Measurements from ENCODE around the gene DEFB121. TPM values are rescaled to one million over a fixed set of nuclear protein-coding genes. Genes with fewer than 3 reads are reported as not detected.
"Not testable (repeated sequence)": the region's sequence is repeated elsewhere in the genome, so short reads cannot be mapped to it uniquely, and the experiment has no call there.

Gene DEFB121, protein sequence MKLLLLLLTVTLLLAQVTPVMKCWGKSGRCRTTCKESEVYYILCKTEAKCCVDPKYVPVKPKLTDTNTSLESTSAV
- polyA plus RNA-seq (2012; ENCODE audit: low read depth, missing spikeins) = not detected

DNA sequence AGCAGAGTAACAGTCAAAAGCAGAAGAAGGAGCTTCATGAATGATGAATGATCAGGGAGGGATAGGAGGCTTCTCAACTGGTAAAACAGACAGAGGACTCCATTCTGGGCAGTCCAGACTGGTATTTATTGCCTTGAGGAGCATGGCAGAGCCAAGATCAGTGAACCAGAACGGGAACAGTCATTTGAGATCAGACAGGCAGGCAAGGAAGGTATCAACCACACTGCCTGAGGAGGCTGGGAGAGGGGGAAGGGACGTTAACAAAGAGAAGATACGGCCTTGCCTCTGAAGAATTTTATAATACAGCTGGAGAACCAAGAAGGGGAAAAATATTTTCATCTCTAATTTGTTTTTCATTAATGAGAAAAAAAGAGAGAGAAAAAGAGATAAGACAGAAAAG, at the start of gene DEFB121:
DEFB121 (minus strand) TSS at position 101 of the 400 bp plus-strand sequence; CDS start at position 38, 63 bp downstream.
- FAIRE-seq (no peak), DNase-seq (ENCODE audit: insufficient read length, low spot score) (no peak)
- TF ChIP-seq POLR2AphosphoS5 (IDR thresholded peaks at IDR 0.05; ENCODE audit: low read depth, low read length) (no peak), TAF1 (IDR thresholded peaks at IDR 0.05; ENCODE audit: low read depth, low read length) (no peak), PAX5 (IDR thresholded peaks at IDR 0.05; ENCODE audit: insufficient read depth, low read length, severe bottlenecking) (no peak), SPI1 (IDR thresholded peaks at IDR 0.05; ENCODE audit: low read depth, low read length) (no peak), POU2F2 (IDR thresholded peaks at IDR 0.05; ENCODE audit: low read depth, low read length) (no peak), POLR2A (IDR thresholded peaks at IDR 0.05; ENCODE audit: low read depth, low read length) (no peak)

- FAIRE-seq = no peak
- no peak for TF ChIP-seq SPI1 (IDR thresholded peaks at IDR 0.05; ENCODE audit: low read depth, low read length)
- TF ChIP-seq POLR2AphosphoS5 (IDR thresholded peaks at IDR 0.05; ENCODE audit: low read depth, low read length) = no peak
- TF ChIP-seq POLR2A (IDR thresholded peaks at IDR 0.05; ENCODE audit: low read depth, low read length) = no peak
- no peak for TF ChIP-seq TAF1 (IDR thresholded peaks at IDR 0.05; ENCODE audit: low read depth, low read length)
- no peak for TF ChIP-seq PAX5 (IDR thresholded peaks at IDR 0.05; ENCODE audit: insufficient read depth, low read length, severe bottlenecking)
- TF ChIP-seq POU2F2 (IDR thresholded peaks at IDR 0.05; ENCODE audit: low read depth, low read length) = no peak
- no peak for DNase-seq (ENCODE audit: insufficient read length, low spot score)
Measured at GRCh38 chr20:31454361-31454760, 48.3 kb upstream of the DEFB121 start.

DNA sequence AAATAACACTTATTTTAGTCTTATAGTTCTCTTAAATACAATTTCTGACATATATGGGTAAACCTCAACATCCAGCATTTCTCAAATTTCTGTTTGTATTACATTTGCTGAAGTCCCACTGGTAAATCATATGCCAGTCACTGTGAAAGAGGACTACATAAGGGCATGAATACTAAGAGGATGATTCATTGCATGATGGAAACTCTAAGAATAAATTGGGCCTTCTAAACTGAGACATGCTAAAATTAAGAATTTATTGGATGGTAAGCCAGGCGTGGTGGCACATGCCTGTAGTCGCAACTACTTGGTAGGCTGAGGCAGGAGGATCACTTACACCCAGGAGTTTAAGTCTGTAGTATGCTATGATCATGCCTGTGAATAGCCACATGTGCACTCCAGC, 46.6 kb upstream of the DEFB121 start:
- TF ChIP-seq TAF1 (IDR thresholded peaks at IDR 0.05; ENCODE audit: low read depth, low read length) = no peak
- no peak for TF ChIP-seq POU2F2 (IDR thresholded peaks at IDR 0.05; ENCODE audit: low read depth, low read length)
- no peak for TF ChIP-seq SPI1 (IDR thresholded peaks at IDR 0.05; ENCODE audit: low read depth, low read length)
- no peak for TF ChIP-seq PAX5 (IDR thresholded peaks at IDR 0.05; ENCODE audit: insufficient read depth, low read length, severe bottlenecking)
- TF ChIP-seq POLR2A (IDR thresholded peaks at IDR 0.05; ENCODE audit: low read depth, low read length) = no peak
- no peak for TF ChIP-seq POLR2AphosphoS5 (IDR thresholded peaks at IDR 0.05; ENCODE audit: low read depth, low read length)
- DNase-seq (ENCODE audit: insufficient read length, low spot score) = no peak
- FAIRE-seq = no peak

DNA sequence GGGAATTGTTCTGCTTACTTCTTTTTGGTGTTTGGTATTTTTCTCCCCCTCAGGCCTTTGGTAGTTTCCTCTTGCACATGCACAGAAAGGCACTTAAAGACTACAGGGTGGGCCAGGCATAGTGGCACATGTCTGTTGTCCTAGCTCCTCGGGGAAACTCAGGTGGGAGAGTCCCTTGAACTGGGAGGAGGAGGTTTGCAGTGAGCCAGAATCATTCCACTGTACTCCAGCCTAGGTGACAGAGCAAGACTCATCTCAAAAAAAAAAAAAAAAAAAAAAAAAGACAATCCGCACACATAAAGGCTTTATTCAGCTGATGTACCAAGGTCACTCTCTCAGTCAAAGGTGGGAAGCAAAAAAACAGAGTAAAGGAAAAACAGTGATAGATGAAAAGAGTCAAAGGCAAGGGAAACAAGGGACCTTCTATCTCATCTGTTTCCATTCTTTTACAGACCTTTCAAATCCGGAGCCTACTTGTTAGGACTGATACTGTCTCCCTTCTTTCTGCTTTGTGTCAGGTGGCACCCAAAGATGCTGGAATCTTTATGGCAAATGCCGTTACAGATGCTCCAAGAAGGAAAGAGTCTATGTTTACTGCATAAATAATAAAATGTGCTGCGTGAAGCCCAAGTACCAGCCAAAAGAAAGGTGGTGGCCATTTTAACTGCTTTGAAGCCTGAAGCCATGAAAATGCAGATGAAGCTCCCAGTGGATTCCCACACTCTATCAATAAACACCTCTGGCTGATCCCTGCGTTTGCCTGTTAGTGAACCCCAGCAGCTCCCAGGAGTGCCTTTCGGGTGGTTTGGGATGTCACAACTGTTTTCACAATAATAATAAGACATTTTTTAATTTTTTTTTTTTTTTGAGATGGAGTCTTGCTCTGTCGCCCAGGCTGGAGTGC, 43.7 kb upstream of the DEFB121 start:
- no peak for TF ChIP-seq POLR2A (IDR thresholded peaks at IDR 0.05; ENCODE audit: low read depth, low read length)
- no peak for TF ChIP-seq SPI1 (IDR thresholded peaks at IDR 0.05; ENCODE audit: low read depth, low read length)
- no peak for TF ChIP-seq POLR2AphosphoS5 (IDR thresholded peaks at IDR 0.05; ENCODE audit: low read depth, low read length)
- TF ChIP-seq POU2F2 (IDR thresholded peaks at IDR 0.05; ENCODE audit: low read depth, low read length) = no peak
- TF ChIP-seq PAX5 (IDR thresholded peaks at IDR 0.05; ENCODE audit: insufficient read depth, low read length, severe bottlenecking) = no peak
- TF ChIP-seq TAF1 (IDR thresholded peaks at IDR 0.05; ENCODE audit: low read depth, low read length) = no peak
- DNase-seq (ENCODE audit: insufficient read length, low spot score) (no peak), FAIRE-seq (no peak)

DNA sequence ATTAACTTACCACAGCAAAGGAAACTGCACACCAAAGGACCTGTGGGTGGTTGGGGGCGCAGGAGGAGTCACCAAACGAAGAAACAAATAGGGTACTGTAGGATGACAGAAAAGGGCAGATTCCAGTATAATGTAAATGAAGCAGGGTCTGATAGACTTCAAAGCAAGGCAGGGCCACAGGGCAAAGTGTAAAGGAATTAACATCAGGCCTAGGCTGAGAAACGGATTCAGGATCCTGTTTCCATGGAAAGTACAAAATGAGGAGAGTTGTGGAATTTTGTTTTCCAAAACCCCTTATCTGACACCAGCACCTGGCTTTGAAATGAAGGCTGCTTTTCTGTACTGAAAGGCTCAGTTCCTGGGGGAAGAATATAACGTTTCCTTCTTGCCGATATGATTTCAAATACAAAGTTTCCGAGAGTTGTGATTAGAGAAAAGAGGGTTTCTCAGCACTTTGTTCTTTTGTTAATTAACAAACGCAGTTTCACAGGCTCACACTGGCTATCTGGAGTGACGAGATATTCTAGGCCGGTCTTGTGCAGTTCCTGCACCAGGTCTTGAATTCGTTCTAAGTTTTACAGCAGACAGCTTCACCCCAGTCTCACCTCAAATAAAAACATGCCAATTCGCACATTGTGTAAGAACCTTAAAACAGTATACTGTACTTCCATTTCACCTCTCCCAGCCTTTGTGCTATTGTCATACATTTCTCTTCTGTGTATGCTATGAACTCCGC, 40.2 kb upstream of the DEFB121 start:
- no peak for DNase-seq (ENCODE audit: insufficient read length, low spot score)
- no peak for FAIRE-seq
- TF ChIP-seq POLR2AphosphoS5 (IDR thresholded peaks at IDR 0.05; ENCODE audit: low read depth, low read length) (no peak), POLR2A (IDR thresholded peaks at IDR 0.05; ENCODE audit: low read depth, low read length) (no peak), SPI1 (IDR thresholded peaks at IDR 0.05; ENCODE audit: low read depth, low read length) (no peak), TAF1 (IDR thresholded peaks at IDR 0.05; ENCODE audit: low read depth, low read length) (no peak), PAX5 (IDR thresholded peaks at IDR 0.05; ENCODE audit: insufficient read depth, low read length, severe bottlenecking) (no peak), POU2F2 (IDR thresholded peaks at IDR 0.05; ENCODE audit: low read depth, low read length) (no peak)

DNA sequence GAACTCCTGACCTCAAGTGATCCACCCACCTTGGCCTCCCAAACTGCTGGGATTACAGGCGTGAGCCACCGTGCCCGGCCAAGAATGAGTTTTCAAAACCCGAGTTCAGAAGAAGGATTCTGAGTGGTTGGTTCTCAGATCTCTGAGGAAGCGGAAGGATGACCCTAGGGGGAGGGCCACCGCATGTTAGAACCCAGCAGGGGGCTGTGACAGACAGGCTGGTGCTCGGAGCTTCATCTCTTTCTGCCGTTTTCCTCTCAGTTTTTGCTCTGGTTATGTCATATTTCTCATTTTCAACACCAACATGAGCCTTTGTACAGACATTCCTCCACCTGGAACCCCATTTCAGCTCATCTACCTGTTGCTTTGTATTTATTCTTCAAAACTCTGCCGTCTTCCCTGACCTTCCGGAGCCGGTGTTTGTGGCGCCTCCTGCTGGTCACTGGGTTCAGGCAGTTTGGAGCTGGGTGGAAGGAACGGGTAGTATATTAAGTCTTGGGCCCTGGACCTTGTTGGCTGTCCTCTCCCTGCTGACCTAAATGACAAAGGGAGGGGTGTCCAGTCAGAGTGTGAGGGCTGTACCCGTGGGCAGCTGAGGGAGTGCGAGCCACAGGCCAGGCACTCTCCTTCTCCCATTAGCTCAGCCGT, 34.1 kb upstream of the DEFB121 start, which contains the start of gene DEFB123:
DEFB123 (plus strand) TSS at position 621 of the 648 bp plus-strand sequence. CDS start 67 bp downstream, outside the sequence.
- TF ChIP-seq POLR2A (IDR thresholded peaks at IDR 0.05; ENCODE audit: low read depth, low read length) (no peak), POU2F2 (IDR thresholded peaks at IDR 0.05; ENCODE audit: low read depth, low read length) (no peak), PAX5 (IDR thresholded peaks at IDR 0.05; ENCODE audit: insufficient read depth, low read length, severe bottlenecking) (no peak), SPI1 (IDR thresholded peaks at IDR 0.05; ENCODE audit: low read depth, low read length) (no peak), POLR2AphosphoS5 (IDR thresholded peaks at IDR 0.05; ENCODE audit: low read depth, low read length) (no peak), TAF1 (IDR thresholded peaks at IDR 0.05; ENCODE audit: low read depth, low read length) (no peak)
- DNase-seq (ENCODE audit: insufficient read length, low spot score) (no peak), FAIRE-seq (no peak)

GRCh38 chr20:31430568-31431115, 24.6 kb upstream of the DEFB121 start:
- FAIRE-seq (no peak), DNase-seq (ENCODE audit: insufficient read length, low spot score) (no peak)
- TF ChIP-seq SPI1 (IDR thresholded peaks at IDR 0.05; ENCODE audit: low read depth, low read length) (no peak), POLR2AphosphoS5 (IDR thresholded peaks at IDR 0.05; ENCODE audit: low read depth, low read length) (no peak), POU2F2 (IDR thresholded peaks at IDR 0.05; ENCODE audit: low read depth, low read length) (no peak), PAX5 (IDR thresholded peaks at IDR 0.05; ENCODE audit: insufficient read depth, low read length, severe bottlenecking) (no peak), POLR2A (IDR thresholded peaks at IDR 0.05; ENCODE audit: low read depth, low read length) (no peak), TAF1 (IDR thresholded peaks at IDR 0.05; ENCODE audit: low read depth, low read length) (no peak)

- FAIRE-seq; DNase-seq (ENCODE audit: insufficient read length, low spot score): not testable (repeated sequence)
Measured at GRCh38 chr20:31427576-31427975, 21.6 kb upstream of the DEFB121 start.

DNA sequence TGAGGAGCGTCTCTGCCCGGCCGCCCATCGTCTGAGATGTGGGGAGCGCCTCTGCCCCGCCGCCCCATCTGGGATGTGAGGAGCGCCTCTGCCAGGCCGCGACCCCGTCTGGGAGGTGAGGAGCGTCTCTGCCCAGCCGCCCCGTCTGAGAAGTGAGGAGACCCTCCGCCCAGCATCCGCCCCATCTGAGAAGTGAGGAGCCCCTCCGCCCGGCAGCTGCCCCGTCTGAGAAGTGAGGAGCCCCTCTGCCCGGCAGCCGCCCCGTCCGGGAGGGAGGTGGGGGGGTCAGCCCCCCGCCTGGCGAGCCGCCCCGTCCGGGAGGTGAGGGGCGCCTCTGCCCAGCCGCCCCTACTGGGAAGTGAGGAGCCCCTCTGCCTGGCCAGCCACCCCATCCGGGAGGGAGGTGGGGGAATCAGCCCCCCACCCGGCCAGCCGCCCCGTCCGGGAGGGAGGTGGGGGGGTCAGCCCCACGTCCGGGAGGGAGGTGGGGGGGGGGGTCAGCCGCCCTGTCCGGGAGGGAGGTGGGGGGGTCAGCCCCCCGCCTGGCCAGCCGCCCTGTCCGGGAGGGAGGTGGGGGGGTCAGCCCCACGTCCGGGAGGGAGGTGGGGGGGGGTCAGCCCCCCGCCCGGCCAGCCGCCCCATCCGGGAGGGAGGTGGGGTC, 21.0 kb upstream of the DEFB121 start:
- FAIRE-seq; DNase-seq (ENCODE audit: insufficient read length, low spot score): not testable (repeated sequence)

Data from GM12891 (cell line).